M059J (cell line): ENCODE measurements around the gene TSSK2. TPM values are rescaled to one million over a fixed set of nuclear protein-coding genes. Genes with fewer than 3 reads are reported as not detected.

Experiments used
- DNase-seq: peaks from one replicate; pipeline ENCODE4 v3.0.0-alpha.2; 2012; ENCODE audit warnings: low read depth
- total RNA-seq: library from RNA; depleted of rRNA; stranded (reverse); fragments of >200 nt; shearing (Covaris generic); gene quantifications from 2 replicates; pipeline ENCODE4 v1.2.3, GENCODE V29; 2014

Gene TSSK2
- total RNA-seq, 1 experiment from 2014 or later, result not detected

DNA sequence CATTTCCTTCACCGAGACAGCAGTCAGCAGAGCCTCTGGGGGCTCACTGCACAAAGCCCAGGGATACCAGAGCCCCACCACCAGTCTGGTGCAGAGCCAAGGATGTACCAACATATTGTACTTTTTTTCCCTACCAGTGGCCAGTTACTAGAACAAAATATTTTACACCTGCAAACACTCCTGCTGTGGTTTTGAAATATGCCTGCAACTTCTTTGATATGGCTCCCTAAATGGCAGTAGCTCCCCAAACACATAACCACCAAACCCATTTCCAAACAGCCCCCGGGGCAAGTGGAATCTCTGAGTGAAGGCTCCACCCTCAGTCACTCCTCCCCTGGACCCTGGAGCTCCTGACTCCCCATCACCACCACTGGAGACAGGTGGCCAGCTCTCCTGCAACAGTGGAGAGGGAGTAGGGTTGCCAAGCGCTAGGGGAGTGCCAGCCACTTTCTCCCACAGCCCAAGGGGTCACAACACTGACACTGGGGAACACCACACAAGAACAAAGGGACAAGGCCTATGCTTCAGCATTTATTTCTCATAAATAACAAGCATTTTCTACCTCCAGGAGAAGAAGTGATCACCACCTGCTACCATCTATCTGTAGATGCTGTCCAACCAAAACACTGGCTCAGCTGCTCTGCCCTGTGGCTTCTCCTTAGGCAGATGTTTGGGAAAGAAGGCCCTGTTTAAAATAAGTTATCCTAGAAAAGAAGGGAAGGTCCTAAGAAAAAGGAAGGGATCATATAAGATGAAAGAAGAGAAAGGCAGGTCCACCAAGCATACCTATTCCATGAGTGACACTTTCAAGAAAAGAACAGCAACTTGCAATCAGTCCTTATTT lies 24.0 kb upstream of the TSSK2 start:
- DNase-seq, result no peak

DNA sequence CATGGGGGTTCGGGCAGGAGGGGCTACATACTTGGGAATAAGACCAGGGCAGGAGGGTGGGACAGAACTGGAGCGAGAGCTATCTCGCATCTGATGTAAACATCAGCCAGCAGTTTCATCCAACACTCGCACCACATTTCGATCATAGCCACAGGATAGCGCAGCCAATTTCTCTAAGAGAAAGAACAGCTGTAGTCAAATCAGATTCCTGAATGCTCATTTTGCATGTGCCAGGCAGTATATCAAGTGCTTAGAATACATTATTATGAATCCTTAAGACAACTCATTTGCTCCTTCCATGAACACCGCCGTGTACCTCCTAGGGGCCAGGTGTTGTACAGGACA lies 23.4 kb upstream of the TSSK2 start:
- no peak for DNase-seq

DNA sequence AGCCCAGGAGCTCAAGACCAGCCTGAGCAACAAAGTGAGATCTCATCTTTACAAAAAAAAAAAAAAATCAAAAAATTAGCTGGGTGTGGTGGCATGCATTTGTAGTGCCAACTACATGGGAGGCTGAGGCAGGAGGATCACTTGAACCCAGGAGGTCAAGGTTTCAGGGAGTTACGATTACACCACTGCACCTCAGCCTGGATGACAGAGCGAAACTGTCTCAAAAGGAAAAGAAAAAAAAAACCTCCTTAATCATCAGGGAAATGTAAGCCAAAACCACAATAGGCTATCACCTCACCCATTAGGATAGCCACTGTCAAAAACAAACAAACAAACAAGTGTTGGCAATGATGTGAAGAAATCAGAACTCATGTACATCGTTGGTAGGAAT lies 22.3 kb upstream of the TSSK2 start:
- DNase-seq, result peak; percentile 19

DNA sequence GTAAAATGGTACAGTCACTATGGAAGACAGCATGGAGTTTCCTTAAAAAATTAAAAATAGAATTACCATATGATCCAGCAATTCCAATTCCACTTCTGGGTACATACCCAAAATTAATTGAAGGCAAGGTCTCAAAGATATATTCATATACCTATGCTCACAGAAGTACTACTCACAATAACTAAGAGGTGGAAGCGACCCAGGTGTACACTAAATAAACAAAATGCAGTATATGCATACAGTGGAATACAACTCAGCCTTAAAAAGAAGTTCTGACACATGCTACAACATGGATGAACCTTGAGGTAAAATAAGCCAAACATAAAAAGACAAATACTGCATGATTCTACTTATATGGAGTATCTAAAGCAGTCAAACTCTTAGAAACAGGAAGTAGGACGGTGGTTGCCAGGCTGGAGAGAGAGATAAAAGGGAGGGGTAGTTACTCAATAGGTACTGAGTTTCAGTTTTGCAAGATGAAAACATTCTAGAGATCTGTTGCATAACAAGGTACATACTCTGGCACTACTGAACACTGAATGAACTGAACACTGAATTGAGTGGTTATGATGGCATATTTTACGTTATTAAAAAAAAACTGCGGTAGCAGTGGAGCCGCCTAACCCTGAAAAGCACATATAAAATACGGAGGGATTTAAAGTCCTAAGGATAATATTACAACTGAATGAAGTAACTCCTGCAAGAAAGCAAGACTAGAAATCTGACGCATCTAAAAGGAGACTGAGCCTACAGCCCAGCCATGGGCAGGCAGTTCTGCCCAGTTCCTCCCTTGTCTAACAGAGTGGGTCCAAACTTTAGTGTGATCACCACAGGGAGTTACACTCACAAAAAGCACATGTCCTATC lies 21.7 kb upstream of the TSSK2 start:
- DNase-seq, result peak; percentile 50

DNA sequence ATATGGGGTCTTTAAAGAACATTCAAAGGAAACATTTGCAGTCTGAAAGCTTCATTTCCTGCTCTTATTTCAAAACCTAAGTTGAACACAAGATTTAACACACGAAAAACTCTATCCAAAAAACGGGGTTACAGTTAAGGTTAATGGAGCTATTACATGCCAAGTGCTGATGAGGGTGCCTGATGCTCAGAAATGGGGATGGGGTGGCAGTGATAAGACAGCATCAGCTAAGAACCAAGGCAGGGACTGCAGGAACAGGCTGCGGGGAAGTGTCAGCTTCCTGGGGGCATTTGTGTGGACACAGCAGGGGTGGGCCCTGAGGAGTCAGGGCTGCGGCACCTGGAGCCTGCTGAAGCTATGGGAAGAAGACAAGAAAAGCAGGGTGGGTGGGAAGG lies 21.0 kb upstream of the TSSK2 start:
- no peak for DNase-seq

DNA sequence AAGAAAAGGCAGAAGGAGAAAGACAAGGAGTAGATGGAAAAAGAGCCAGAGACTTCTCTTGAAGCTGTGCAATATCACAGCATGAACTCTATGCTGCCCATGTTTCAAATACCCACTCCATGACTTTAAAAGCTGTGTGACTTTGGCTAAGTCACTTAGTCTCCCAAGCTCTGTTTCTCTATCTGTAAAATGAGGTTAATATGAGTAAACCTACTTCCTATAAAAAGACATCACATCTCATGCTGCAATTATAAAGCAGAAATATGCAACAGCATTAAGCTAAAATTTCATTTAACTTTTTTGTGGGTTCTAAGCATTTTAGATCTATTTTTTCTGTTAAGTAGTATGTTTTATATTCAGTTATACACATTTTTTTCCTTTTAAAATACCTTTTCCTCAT lies 20.5 kb upstream of the TSSK2 start:
- DNase-seq, result no peak

DNA sequence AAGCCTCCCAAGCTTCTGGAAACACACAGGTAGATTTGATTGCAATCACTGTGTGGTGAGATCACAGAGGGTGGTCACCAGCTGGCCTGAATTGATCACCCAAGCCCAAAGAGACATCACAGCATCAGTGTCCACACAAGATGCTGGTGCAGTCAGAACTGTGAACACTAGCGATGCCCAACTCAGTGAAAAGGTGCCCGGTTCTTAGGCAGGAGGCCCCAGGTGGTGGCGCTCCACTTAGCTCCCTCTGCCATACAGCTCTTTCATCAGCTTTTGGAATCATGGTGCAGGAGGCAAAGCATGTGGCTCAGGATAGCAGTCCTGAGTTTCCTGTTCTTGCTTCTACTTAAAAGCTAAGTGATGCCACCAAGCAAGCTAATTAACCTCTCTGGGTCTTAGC lies 20.0 kb upstream of the TSSK2 start:
- DNase-seq, result no peak

DNA sequence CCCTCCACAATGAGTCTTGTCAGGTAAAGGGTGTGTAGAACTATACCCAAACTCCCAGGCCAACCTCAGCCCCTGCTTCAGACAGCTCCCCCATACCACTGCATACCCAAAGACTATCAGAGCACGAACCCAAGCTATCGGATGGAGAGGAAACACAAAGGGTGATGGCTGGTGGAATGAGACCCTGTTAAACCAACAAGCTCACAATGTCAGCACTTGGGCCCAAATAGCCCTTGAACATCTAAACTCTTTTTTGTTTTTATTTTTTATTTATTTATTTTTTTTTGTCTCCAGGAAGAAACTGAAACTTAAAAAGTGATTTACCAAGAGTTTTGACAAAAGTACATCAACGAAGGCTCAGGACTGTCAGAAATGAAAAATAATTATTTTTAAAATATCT lies 19.5 kb upstream of the TSSK2 start:
- no peak for DNase-seq

DNA sequence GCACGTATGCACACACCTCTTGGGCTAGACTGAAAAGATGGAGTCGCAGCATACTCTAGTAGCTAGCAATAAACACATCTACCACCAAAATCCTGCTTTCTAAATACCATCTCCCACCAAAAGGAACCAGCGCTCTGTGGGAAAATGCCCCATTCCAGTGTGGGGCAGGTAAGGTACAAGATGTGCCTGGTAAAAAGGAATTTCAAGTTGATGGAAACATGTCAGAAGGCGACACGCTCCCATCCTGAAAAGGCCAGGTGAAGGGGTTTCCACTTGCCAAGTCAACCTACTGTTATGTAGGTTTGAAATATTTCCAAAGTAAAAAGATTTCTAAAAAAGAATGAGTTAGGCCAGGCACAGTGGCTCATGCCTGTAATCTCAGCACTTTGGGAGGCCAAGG lies 17.7 kb upstream of the TSSK2 start:
- DNase-seq, result no peak

DNA sequence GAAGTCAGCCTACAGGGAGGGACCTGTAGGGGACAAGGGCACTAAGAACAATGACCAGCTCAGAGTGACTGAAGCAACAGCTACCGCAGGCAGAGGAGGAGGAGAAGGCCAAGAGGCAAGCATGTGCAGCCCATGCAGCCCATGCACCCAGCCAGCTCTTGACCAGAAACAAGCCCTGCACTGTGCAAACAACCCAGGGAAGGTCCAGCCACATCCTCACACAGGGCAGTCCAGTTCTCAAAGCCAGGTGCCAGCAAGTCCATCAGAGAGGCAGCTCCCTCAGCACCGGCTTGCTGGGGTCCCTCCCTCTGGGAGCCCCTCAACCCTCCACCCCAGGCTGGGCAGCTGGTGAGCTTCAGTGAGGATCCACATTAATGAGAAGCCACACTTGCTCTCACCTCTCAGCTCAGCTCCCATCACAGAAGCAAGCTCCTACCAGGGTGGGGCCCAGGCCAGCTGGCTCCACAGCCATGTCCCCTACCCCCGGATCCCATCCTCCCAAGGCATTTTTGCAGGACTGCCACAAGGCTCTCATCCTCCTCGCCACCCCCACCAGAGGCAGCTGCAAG lies 16.0 kb upstream of the TSSK2 start:
- no peak for DNase-seq

DNA sequence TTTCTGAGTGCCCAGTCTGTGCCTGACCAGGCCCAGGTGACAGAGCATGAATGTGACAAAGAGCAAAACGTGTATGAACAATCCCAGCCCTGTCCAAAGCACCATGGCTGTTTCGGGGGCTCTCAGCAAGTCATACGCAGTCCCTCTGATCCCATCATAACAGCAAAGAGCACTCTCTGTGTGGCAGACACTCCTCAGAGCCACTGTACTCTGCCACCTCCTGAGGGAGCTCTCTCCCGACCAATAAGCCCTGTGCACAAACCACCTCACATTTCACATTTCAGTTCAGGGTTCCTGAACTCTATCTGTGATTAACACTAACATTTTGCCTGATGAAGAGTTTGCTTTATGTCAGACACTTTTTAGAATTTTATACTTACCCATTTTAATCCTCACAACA lies 15.5 kb upstream of the TSSK2 start:
- no peak for DNase-seq

DNA sequence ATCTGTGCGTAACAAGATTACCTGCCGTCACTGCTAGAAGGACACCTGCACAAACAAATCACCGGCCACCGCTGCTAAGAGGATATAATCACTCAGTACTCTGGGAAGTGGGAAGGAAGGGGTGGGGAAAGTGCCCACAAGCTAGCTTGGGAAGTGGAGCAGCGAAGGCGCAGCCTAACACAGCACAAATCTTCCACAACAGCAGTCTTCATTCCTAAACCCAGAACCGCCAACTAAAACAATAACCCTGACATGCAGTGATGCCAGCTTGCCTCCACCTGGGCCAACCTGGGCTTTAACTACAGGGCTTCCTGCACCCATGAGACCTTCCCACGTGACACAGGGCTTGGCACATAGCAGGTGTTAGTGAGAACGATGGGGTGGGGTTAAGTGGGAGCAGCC lies 14.0 kb upstream of the TSSK2 start:
- DNase-seq, result no peak

DNA sequence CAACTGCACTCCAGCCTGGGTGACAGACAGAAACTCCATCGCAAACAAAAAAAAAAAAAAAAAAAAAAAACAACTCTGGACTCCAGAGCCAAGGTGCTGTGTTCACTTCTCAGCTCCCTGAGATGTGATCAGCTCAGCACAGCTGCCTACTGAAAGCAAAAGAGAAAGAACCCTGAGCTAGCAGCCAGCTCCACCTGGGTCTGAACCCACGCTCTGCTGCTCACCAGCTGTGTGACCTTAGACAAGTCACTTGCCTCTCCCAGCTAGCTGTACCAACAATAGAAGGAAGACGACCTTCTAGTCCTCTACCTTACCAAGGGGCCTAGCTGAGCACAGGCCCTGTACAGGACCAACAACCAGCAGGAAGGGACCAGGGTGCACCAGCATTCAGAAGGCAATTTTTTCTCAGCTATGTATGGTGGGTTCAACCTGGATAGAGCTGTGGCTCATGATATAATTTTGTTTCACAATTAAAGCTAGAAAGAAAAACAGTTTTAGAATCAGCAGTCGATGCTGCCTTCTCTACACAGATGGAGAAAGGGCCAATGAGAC lies 12.7 kb upstream of the TSSK2 start:
- no peak for DNase-seq

DNA sequence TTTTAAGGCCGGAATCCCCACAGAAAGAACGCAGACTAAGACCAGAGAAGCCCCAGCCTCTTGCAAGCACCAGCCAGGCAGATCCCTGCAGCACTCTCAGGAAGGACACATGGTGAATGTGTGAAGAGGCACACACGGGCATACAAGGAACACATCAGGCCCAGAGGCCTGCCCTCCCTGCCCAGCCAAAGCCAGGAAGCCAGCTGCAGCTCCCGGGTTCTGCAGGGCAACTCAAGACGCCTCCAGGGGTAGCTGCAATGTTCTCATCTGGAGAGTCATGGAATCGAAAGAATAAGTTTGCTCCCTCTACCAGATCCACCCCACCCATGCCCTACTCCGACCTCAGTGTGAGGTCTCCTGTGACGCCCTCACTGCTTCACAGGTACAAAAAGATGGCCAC lies 11.2 kb upstream of the TSSK2 start:
- no peak for DNase-seq

DNA sequence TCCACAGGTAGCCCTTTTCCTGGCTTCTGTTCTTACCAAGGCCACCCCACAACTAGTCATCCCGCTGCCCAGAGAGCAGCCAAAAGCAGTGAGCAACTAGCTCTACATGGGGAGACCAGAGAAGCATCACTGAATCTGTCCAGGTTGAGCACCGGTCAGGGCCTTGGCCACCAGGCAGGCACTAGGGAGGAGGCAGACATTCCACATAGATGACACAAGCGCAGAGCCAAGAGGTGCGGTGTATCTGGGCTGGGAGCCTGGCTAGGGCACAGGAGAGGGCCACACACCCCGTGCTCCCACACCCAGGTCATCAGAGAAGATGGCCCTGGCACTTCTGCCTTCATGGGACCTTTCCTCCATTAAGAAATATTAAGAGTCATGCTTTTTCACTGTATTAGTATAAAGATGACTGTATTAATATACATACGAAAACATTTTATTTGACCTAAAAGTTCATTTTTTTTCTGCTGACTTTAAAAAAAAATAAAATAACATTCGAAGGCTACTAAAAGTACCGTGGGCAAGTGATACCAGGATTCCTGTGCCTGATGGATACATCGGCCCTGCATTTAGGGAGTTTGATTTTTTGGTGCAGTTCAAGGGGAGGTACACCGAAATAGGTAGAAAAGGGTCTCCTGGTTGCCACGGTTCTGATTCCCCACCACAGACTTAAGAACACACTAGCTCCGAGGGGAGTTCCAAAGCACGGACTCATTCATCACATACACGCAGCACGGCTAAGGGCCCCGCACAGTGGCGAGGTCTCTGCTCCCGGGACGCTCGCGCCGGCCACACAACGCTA lies 10.1 kb upstream of the TSSK2 start:
- peak; percentile 76 for DNase-seq

DNA sequence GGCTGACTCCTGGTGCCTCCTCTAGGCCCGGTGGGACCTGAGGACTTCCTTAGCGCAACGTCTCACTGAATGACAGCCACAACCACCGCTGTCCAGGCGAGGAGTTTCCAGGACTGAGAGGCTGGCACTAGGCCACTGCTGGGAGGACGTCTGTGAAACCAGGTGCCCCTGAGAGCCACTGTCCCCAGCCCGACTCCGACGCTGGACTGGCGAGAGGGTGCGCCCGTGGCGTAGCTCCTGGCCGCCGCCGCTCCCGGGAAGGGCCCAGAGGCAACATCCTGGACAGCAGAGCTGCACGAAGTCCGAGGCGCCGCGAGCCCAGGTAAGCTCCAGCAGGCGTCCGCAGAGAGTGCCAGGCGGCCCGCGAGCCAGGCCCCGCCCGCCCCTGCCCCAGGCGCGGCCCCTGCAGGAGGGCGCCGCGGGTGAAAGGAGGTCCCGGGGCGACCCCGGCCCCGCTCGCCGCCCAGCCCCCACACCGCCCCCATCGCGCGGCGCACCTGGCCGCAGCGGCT lies 9.4 kb upstream of the TSSK2 start:
- peak; percentile 53 for DNase-seq

DNA sequence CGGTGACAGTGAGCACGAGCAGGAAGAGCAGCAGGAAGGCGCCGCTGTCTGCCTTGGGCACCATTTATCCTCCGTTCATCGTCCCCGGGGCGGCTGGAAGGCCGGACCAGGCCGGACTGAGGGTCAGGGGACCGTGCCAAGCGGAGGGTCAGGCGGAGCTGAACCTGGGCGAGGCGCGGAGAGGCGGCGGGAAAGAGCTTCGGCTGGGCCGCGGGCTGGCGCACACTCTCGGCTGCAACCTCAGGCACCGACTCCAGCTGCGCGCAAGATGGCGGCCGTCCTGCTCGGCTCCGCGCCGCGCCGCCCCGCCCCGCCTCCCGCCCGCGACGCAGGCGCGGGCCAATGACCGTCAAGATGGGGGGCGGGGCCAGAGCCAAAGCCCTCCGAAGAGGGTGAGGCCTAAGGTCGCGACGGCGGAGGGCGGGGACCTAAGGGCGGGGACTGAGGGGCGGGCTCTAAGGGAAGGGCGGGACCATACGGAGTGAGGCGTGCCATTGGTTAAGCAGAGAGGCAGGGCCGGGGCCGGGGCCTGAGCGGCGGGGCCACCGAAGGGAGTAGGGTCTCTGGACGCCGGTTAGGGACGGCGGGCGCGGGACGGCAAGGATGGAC lies 8.9 kb upstream of the TSSK2 start, which contains the start of gene DGCR2:
Gene DGCR2, minus strand, starts transcription at position 270 of the 609 bp plus-strand sequence. Its CDS starts 206 bp downstream, at position 64.
- DNase-seq, result peak; percentile 89

DNA sequence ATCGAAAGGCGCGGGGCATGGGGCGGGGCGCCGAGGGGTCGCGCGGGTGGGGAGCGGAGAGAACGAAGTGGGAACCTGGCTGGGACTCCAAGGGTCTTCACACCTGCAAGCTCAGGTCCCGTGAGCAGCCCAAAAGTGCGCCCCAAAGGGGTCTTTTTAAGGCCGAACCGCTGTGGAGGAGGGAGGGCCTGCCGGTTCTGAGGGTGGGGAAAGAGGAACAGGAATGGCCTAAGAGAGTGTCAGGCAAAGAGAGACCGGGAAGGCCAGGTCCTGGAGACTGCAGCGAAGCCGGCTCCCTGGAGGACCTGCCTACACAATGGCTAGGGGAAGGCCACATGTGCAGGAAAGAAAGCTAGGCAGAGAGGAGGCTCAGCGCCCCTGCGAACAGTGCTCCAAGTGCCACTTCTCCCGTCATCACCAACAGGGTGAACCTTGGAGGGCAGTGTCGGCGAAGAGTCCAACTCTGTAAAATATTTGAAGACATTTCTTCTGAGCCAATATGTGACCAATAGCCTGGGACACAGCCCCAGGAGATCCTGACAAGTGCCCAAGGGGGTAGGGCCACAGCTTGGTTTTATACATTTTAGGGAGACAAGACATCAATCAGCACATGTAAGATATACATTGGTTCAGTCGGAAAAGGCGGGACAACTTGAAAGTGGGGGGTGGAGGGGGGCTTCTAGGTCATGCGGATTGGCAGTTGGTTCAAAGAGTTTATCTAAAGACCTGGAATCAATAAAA lies 8.2 kb upstream of the TSSK2 start:
- DNase-seq, result peak; percentile 12

DNA sequence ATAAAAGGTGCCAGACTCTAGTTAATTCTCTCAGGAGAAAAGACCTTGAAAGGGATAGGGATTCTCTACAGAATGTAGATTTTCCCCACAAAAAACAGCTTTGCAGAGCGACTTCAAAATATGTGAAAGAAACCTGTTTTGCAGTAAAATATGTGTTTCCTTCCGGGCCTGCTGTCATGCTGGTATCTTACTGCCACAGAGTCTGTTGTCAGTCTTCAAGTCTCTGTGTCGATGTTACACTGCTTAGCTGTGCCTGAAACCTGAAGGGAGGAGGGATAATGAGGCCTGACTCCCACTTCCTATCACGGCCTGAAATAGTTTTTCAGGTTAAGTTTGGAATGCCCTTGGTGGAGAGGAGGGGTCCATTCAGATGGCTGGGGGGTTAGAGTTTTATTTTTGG lies 7.2 kb upstream of the TSSK2 start:
- no peak for DNase-seq

DNA sequence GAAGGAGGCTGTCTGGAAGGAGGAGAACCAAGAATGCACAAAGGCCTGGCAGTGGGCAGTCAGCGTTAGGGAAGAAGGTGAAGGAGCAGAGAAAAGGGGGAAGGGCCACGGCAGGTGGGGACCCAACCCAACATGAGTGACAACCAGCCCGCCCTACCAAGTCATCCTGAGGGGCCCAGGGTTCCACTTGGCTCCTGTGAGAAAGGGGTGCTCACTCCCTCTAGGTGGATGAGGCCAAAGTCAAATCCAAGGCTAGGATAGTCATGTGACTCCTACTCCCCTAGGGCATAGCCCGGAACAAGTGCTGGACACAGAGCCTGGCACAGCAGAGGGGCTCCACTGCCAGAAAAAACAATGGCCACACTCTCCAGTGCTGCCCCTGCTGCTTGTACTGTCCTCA lies 6.7 kb upstream of the TSSK2 start:
- no peak for DNase-seq
